ENCODE data around the gene SHMT1.

DNA sequence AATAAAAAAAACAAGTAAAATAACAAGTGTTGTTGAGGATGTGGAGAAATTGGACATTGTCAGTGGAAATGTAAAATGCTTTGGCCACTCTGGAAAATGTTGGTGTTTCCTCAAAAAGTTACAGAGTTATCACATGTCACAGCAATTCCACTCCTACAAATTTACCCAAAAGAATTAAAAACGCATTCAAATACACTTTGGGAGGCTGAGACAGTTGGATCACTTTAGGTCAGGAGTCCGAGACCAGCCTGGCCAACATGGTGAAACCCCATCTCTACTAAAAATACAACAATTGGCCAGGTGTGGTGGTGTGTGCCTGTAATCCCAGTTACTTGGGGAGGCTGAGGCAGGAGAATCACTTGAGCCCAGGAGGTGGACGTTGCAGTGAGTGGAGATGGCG, 54.1 kb downstream of the SHMT1 start:
- TF ChIP-seq, protein P1, sequence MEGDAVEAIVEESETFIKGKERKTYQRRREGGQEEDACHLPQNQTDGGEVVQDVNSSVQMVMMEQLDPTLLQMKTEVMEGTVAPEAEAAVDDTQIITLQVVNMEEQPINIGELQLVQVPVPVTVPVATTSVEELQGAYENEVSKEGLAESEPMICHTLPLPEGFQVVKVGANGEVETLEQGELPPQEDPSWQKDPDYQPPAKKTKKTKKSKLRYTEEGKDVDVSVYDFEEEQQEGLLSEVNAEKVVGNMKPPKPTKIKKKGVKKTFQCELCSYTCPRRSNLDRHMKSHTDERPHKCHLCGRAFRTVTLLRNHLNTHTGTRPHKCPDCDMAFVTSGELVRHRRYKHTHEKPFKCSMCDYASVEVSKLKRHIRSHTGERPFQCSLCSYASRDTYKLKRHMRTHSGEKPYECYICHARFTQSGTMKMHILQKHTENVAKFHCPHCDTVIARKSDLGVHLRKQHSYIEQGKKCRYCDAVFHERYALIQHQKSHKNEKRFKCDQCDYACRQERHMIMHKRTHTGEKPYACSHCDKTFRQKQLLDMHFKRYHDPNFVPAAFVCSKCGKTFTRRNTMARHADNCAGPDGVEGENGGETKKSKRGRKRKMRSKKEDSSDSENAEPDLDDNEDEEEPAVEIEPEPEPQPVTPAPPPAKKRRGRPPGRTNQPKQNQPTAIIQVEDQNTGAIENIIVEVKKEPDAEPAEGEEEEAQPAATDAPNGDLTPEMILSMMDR (IDR thresholded peaks at IDR 0.05): no peak
- no peak for TF ChIP-seq POLR2A (IDR thresholded peaks at IDR 0.05)

Measured in adrenal gland (tissue), 5 donors.